ENCODE data around the gene KRT2. TPM values are rescaled to one million over a fixed set of nuclear protein-coding genes. Genes with fewer than 3 reads are reported as not detected.

KRT2 gene
- total and polyA plus RNA-seq, 2 of the 8 experiments (the other 6 are each of a cell fraction or from before 2014, with no cell fraction given): not detected

- no peaks in the 10 kb centered on the region for H3K4me1 ChIP-seq (replicated peaks in 1 of 4; ENCODE audit: control insufficient read depth in 3 of 4, insufficient read depth in 4 of 4, low read length in 3 of 4)
- no peak overlapping the region for H3K56ac ChIP-seq (replicated peaks; ENCODE audit: insufficient read length, low read depth, low read length)
- H3K36me3 ChIP-seq (ENCODE audit: control insufficient read depth in 2 of 4, insufficient read depth in 4 of 4, low read length in 3 of 4): no peaks in the 10 kb centered on the region
- no peak overlapping the region for H2AK5ac ChIP-seq (ENCODE audit: low read depth, low read length)
- WGBS, 2 experiments (ENCODE audit: extremely low coverage in 1 of 2, insufficient coverage in 1 of 2, insufficient read length in 1 of 2, insufficient replicate concordance in 2 of 2, low coverage in 1 of 2, low lambda C conversion rate in 2 of 2, missing lambda C conversion rate in 1 of 2): 75% methylated on average over 4 of the region's 4 CpGs; no CpG with 5 or more reads in 1 of the 2 experiments
- H3K9ac ChIP-seq (replicated peaks in 1 of 4; ENCODE audit: extremely low read depth in 1 of 4, low read depth in 3 of 4, low read length in 3 of 4): no peak overlapping the region
- H3K9me3 ChIP-seq (ENCODE audit: insufficient read depth in 2 of 2, low read depth in 1 of 2, low read length in 1 of 2): no peaks in the 10 kb centered on the region
- FAIRE-seq (no peak), DNase-seq (ENCODE audit: low read depth in 1 of 2, low spot score in 2 of 2) (peak in 1 of 2 experiments; percentile 17)
- no peak overlapping the region for H3K4me3 ChIP-seq (ENCODE audit: extremely low read depth in 1 of 4, insufficient read depth in 2 of 4, low read depth in 3 of 4, low read length in 4 of 4)
- no peak overlapping the region for H2BK120ac ChIP-seq (replicated peaks; ENCODE audit: low read depth, low read length)
- H2BK5ac ChIP-seq (ENCODE audit: low read depth, low read length): no peak overlapping the region
- no peak overlapping the region for H2BK15ac ChIP-seq (ENCODE audit: low read length)
- no peak overlapping the region for H4K8ac ChIP-seq (ENCODE audit: extremely low read depth, insufficient read depth, low read length)
- H4K20me1 ChIP-seq (replicated peaks in 1 of 2; ENCODE audit: control insufficient read depth in 1 of 2, insufficient read depth in 2 of 2, low read length in 2 of 2): no peaks in the 10 kb centered on the region
- no peak overlapping the region for H2BK12ac ChIP-seq (ENCODE audit: low read depth, low read length)
- peaks cover 0 to 5% (median 0%) of the 10 kb centered on the region in 4 experiments; a peak in 1 of 7 replicates for H3K27me3 ChIP-seq (replicated peaks in 1 of 4; ENCODE audit: control insufficient read depth in 3 of 4, extremely low read depth in 1 of 4, insufficient read depth in 3 of 4, low read length in 3 of 4)
- H3K14ac ChIP-seq (ENCODE audit: insufficient read length): no peak overlapping the region
- H2AFZ ChIP-seq (ENCODE audit: low read length): no peak overlapping the region
- H2BK20ac ChIP-seq (ENCODE audit: low read length): no peak overlapping the region
- no peak overlapping the region for H3K18ac ChIP-seq (ENCODE audit: extremely low read depth, low read length)
- no peak overlapping the region for H3K4ac ChIP-seq (replicated peaks; ENCODE audit: insufficient read length, low read depth, low read length)
- H3K23ac ChIP-seq (ENCODE audit: insufficient read length): no peak overlapping the region
- no peak overlapping the region for H4K5ac ChIP-seq (ENCODE audit: insufficient read length, low read depth, low read length)
- no peak for TF ChIP-seq JUN (IDR thresholded peaks at IDR 0.05; ENCODE audit: low read depth, low read length)
- no peak overlapping the region for H3K27ac ChIP-seq (ENCODE audit: low read depth, low read length)
- H3K79me2 ChIP-seq (ENCODE audit: control insufficient read depth in 1 of 2, insufficient read depth in 2 of 2, low read length in 2 of 2): no peaks in the 10 kb centered on the region
- no peak overlapping the region for H3K4me2 ChIP-seq (ENCODE audit: insufficient read depth in 1 of 2, low read depth in 2 of 2, low read length in 2 of 2)
- POLR2A ChIA-PET (ENCODE audit: partially characterized antibody): no interaction called here
- no peak overlapping the region for H4K91ac ChIP-seq (replicated peaks; ENCODE audit: insufficient read length, low read length)
- H3K79me1 ChIP-seq (ENCODE audit: low read depth, low read length): no peaks in the 10 kb centered on the region
- CTCF ChIA-PET (ENCODE audit: partially characterized antibody): interaction anchor here (0.6 to 2.9 kb wide), 11 partner anchors 8 to 283 kb away, joined by 3 to 8 read pairs (median 3); partner anchors contain the start of gene KRT8
- no peaks in the 10 kb centered on the region for H3K23me2 ChIP-seq (ENCODE audit: low read depth, low read length)
Measured at GRCh38 chr12:52641468-52641867, 10.5 kb downstream of the KRT2 start.
